NCI-H146 treated with DMSO at 0.1 percent for 48 hours (cell line): ENCODE data around the gene IFI35.
"Not testable (repeated sequence)": the region's sequence is repeated elsewhere in the genome, so short reads cannot be mapped to it uniquely, and the experiment has no call there.

Experiments used
- DNase-seq: peaks from one replicate; lab custom pipeline; 2025; ENCODE audit not compliant: unreplicated experiment; lab: John Stamatoyannopoulos, UW

Gene IFI35

DNA sequence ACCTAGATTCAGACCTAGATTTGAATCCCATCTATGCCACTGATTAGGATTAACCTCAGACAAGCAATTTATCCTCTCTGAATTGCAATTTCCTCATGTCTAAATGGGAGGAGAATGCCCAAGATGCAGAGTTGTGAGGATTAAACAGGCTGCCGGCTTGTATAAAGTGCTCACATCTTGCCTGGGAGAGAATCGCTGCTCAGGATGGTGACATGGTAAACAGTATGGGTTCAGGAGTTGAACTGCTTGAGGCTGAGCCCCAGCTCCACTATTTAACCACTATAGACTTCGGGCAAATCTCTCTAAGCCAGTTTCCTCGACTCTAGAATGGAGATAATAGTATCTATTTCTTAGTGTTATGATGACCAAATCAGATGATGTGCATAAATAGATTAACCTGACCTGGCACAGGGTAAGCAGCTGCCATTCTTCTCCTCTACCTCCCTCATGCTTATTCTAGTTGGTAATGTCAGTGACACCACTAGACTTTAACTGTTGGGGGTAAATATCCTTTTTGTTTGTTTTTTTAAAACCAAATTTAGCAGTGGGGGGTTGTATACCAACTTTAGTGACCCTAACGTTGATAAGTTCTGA, 9.1 kb upstream of the IFI35 start:
- no peak for DNase-seq

DNA sequence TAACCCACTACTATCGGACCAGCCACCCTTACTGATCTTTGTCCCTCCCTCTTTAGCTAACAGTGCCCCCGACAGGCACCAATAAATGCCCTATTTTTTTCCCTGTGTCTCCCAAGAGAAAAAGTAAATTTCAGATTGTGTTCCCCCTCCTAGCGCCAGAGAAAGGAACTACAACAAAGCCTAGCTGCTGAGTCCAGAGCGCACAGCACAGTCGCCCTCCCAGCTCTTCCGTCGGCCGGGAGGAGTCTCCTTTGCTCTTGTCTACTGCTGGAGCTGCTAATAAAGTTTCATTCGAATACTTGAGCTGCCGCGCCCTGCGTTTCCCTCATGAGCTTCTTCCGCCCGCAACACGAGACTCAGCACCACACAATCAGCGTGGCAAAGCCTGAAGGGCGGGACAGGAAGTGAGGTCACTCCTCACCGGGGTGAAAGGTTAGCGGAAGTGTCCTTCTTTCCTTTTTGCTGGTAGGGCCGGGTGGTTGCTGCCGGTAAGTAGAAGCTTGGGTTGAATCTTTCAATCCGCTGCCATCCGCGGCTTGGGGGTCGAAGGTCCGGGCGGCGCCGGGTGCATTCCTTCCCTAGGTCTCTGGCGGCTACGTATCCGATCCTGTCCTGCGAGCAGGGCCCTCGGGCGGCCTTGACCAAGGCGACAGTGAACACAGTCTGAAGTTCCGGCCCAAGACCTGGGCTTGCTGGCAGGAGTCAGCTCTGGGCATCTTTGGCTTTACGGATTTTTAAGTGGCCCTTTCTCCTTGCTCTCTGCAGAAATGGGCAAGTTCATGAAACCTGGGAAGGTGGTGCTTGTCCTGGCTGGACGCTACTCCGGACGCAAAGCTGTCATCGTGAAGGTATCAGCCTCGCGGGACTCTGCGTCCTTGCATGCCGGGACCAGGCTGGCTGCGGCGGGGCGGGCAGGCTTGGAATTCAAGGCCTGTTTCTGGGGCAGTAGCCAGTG, 8.3 kb upstream of the IFI35 start, which contains the start of gene RPL27:
TSS of gene RPL27 (plus strand) at position 436 of the 955 bp plus-strand sequence. CDS start at position 768, 332 bp downstream.
- peak; percentile 98 for DNase-seq

DNA sequence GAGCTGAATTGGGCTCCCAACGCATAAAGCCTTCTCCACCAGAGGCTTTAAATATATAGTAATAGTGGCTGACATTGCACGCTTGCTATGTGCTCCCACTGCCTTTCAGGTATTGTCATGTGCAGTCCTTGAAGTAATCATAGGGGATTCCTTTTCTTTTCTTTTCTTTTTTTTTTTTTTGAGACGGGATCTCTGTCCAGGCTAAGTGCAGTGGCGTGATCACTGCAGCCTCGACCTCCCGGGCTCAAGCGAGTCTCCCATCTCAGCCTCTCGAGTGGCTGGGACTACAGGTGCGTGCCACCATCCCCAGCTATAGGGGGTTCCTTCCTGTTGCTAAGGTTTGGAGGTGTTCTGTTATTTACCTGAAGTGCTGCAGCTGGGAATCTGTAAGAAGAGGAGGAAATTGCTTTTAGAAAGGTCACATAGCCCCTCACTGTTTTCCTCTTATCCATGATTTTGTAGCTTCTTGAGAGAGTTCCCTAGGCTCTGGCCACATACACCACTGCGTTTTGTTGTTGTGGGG, 7.5 kb upstream of the IFI35 start:
- DNase-seq, result no peak

DNA sequence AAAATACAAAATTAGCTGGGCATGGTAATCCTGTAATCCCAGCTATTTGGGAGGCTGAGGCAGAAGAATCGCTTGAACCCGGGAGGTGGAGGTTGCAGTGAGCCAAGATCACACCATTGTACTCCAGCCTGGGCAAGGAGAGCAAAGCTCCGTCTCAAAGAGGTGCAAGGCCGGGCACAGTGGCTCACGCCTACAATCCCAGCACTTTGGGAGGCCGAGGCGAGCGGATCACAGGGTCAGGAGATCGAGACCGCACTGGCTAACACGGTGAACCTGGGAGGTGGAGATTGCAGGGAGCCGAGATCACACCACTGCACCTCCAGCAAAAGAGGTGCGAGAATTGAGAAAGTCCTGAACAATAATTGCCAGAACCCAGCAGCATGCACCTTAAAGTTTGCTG, 5.7 kb upstream of the IFI35 start:
- not testable (repeated sequence) for DNase-seq

DNA sequence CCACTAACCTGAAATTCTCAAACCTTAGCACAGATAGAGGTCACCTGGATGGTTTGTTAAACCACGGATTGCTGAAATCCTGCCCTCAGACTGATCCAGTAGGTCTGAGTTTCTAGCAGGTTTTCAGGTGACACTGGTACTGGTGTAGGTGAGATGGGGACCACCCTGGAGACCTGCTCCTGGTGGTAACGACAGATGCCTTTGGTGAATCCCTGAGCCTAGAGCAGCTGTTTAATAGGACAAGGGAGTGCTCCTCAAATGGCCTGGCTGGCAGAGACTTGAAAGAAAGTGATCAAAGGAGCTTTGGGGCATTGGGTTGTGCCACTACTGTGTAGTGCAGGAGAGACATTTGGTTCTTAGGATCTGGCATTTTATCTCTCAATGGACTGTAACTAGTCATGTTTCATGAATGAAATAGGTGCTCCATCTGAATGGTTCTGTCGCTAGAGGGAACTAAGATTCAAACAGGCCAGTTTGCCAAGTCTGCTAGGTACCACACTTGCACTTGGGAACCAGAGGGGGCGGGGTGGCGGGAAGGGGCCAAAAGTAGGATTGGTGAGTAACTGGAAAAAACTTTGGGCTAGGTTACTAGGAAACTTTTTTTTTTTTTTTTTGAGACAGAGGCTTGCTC, 2.9 kb upstream of the IFI35 start:
- DNase-seq, result no peak

DNA sequence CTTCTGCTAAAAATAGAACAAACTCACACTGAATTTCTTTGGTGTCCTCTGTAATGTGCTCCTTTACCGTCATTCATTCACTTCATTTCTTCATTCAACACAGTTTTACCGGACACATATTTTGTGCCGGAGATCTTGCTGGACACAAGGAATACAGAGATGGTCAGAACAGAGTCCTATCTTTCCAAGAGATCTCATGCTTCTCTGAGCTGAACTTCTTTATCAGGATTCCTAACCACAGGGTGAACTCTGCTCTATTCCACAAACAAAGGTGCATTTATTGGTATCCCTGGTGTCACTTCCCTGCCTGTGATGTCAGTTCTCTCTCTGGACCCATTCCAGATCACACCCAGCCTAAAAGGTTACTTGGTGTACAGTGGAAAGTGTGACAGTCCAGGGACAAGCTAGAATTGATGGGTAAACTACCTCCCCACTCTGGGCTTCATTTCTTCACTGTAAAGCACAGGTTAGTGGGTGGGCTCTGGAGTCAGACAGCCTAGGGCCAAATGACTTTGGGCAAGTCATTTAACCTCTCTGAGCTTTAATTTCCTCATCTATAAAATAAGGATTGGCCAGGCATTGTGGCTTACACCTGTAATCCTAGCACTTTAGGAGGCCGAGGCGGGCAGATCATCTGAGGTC, 4.2 kb downstream of the IFI35 start:
- DNase-seq, result no peak

DNA sequence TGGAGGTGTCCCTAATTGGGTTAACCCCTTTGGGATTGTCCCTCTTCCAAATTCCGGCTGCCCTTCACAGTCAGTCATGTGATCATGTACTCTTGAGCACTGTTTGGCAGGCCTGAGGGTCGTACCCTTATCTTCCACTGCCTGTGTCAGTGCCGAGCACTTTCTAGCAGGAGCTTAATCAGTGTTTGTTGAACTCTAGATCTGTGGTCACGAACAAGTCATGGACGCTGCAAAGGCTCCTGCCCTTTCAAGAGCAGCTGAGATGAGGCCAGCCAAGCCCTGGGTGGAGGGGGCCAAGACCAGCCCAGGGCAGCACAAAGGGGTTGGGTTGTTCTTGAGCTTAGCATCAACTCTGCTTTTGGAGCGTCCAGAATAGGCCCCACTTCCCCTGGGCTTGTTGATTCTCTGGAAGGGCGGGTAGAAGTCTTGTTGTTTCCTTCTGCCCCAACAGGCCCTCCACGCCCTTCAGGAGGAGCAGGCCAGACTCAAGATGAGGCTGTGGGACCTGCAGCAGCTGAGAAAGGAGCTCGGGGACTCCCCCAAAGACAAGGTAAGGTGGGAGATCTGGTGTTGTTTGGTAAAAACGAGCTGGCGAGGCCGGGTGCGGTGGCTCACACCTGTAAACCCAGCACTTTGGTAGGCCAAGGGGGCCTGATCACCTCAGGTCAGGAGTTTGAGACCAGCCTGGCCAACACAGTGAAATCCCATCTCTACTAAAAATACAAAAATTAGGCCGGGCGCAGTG, 5.3 kb downstream of the IFI35 start:
- no peak for DNase-seq

DNA sequence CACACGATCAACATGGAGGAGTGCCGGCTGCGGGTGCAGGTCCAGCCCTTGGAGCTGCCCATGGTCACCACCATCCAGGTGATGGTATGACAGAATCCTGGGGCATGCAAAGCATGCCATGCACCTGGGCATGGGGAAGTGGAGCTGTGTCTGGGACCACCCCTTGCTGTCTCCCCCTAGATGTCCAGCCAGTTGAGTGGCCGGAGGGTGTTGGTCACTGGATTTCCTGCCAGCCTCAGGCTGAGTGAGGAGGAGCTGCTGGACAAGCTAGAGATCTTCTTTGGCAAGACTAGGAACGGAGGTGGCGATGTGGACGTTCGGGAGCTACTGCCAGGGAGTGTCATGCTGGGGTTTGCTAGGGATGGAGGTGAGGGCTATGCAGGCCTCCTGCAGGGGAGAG, 6.7 kb downstream of the IFI35 start:
- DNase-seq, result no peak

DNA sequence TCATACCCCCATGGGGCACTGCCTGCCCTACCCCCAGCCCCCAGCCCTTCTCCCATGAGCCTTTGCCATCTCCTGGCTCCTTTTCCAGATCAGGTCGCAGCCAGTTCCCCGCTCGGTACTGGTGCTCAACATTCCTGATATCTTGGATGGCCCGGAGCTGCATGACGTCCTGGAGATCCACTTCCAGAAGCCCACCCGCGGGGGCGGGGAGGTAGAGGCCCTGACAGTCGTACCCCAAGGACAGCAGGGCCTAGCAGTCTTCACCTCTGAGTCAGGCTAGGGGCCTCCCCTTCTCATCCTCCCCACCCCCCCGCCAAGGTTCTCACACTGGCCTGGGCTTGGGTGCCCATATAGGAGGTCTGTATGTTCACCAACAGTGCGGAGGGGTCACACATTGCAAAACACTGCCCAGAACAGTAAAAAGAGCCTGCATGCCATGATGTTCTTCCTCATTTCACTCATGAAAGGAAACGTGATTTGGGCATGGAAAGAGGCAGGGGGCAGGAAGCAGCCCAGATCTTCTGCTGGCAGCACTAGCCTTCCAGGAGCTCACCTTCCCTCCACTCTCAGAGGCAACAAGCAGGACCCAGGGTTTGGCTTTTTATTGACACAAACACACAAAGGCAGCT, 7.5 kb downstream of the IFI35 start:
- no peak for DNase-seq

DNA sequence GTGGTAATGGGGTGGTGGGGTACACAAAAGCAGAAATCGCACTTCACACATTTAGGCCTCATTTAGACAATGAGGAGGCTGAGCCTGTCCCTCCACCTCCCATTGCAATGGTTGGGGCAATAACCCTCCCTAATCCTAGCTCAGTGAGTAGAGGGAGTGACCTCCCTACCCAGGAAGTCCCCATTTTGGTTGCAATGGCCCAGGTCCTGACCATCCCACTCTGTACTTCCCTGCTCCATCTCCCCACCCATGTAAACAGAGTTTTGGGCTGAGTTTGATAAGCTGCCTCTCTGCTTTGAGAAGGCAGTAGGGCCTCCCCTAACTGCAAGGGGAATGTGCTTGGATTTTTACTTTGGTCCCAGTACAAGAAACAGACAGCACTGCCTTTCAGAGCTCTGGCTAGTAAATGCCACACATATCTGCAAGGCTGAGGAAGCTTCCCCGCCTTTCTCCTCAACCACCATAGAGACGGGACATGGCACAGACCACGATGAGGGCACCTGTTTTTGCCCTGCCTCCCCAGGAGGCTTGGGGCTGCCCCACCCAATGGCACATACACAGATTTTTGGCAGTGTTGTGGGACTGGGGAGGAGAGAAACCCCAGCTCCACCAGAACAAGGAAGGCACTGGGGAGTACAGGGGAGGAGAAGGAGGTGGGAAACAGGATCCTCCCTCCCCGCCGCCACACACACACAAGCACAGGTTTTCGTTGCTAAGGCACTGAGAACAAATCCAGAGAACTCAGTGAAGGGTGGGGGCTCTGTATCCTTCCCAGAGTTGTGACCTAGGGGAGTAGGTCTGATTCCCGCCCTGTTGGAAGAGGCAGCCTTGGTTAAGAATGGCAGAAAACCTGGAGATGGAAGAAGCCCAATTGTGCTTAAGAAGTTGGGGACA, 8.3 kb downstream of the IFI35 start:
- DNase-seq, result no peak

DNA sequence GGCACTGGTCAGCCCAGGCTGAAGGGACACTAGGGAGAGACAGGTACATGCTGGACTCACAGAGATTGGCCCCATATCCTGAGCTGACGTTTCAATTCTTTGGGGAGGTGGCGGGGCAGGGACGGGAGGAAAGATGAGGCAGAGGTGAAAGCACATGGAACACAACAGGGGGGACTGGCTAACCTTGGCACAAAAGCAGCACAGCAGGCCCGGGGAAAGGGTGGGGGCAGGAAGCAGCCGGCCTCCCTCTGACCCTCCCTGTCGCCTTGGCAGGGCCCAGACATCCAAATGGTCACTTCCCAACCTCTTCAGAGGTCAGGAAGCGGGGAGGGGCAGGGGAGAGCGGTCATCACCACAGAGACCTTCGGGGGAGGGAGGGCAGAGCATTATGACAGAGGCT, 9.0 kb downstream of the IFI35 start:
- no peak for DNase-seq

DNA sequence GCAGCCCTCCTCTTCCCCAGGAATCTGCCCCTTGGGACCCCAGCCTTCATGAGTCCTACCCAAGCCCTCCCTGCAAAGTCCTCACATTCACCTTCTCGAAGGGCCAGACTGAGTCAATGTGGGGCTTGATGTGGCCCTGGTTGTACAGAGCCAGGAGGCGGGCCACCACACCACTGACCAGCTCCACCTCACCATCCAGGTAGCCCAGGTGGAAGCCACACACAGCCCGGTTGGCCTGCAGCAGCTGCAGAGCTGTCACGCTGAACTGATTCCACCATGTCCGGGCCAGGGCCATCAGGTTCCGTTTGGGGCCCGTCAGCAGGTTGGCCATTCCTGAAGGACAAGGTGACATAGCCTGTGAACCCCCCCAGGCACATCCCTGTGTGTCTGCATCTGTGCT, 9.6 kb downstream of the IFI35 start:
- no peak for DNase-seq

DNA sequence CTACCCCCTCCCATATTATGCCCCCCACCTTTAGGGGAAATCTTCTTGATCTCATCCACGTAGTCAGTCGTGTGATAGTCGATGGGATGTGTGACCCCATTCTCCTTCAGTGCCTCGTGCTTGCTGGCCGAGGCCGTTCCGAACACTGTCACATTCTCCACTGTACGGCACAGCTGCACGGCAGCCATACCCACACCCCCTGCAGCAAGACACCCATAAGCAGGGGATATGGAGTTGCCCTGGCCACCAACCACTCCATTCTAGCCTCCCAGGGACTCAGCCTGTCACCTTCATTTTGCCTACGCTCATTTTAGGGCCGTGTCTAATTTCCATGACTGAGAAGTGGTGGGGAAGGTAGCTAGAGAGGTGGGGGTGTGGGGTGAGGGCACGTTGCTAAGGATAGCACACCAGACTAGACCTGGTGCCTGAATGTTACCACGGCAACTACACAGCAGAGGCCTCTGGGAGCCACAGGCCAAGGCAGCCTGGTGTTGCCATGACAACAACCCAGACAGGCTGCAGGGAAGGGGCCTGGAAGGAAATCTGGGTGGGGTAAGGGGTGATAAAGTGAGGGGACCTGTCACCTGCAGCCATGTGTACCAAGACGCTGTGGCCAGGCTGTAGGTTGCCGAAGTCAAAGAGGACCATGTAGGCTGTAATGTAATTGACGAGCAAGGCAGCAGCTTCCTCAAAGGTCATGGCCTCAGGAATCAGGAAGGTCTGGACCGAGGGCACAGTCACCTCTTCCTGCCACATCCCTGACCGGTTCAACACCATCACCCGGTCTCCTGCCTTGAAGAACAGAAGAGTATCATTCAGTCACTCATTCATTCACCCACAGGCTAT, 11.6 kb downstream of the IFI35 start:
- DNase-seq, result no peak

DNA sequence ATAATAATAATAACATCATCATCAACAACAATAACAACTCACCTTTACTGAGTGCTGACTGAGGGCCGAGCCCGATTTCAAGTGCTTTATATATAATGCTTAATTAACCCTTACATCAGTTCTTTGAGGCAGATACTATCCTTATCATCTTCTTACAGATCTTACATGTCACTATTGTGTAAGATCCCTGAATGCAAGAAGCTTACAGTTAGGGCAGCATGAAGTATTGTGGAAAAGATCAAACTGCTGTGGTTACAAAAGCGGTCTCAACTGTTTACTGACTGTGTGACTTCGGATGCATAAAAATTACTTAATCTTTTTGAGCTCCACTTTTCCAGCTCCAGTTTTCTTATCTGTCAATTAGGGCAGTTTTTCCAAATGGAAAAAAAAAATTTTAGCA, 12.3 kb downstream of the IFI35 start:
- DNase-seq, result no peak

DNA sequence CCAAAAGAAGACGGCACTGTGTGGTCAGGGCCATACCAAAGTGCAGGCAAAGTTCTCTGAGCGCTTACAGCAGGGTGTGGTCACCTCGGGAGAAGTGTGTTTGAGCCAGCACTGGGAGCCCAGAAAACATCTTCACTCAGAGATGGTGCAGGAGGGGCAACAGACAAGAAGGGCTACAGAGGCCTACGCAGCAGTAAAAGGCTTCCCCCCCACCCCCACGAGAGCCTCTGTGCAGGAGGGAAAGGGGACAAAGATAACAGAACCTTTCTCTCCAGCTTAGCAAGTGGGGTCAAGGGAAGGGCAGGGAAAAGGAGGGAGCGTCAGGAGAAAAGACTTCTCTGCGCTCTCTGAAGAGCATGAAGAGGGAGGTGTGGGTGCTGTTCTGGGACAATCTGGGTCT, 12.8 kb downstream of the IFI35 start:
- DNase-seq, result no peak

DNA sequence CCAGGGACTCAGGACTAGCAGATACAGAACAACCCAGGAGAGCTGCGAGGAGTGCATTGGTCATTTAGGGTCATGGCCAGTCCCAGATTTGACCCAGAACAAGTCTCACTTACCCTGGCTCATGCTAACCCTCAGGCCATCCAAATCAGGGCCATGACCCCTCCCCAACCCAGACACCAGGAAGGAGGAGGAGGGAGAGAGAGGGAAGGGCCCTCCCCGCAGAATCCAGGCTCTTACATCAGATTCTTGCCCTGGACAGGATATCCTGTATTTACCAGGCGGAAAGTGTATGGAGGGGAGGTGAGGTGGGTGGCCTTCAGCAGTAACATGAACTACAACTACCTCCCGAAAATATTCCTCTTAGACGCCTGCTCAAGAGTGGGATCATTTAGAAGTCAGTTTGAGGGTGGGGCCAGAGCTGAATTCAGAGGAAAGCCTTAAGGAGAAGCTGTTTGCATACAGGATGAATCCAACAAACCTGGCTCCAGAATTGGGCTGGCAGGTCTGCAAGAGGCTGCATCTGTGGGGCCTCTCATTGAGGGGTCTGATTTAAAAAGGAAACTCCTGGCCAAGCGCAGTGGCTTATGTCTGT, 13.5 kb downstream of the IFI35 start:
- no peak for DNase-seq

DNA sequence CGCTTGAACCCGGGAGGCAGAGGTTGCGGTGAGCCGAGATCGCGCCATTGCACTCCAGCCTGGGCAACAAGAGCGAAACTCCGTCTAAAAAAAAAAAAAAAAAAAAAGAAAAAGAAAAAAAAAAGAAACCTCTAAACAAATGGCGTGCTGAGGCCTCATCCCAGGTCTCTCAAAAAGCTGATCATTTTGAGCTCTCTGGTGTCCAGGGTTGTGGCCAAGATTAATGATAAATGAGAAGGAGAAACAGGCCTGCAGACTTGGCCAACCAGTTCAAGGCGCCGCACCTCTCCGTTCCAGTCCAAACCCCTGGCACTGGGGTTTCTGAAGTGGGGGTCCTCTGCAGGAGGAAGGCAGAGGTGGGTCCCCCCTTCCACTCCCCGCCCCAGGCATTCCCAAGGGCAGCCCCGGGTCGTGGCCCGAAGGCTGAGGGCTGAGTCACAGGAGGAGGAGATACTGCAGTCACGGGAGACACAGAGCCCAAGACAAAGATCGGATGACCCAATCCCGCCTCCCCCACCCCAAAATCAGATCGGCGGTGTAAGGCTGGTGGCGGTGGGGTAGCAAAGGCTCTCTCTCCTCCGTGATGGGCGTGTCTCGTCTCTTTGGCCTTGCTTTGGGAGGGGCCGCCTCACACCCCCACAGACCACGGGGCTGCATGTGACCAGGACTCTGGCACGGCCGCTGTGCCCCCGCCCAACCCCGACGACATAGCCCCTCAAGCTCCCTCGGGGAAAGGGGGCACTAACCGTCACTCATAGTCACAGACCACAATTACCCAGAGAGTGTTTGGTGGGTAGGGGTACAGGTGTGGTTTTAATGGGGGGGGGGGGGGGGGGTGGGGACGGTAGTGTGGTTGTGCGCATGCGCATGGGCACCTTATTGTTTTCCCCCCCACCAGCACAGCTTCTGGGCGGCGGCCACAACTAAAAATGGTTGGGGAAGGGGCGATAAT, 14.5 kb downstream of the IFI35 start:
- no peak for DNase-seq
